ENCODE results near the gene RPA3. TPM values are rescaled to one million over a fixed set of nuclear protein-coding genes. Genes with fewer than 3 reads are reported as not detected.

Gene RPA3
- total RNA-seq, 1 experiment from 2014 or later: 44.2 TPM

DNA sequence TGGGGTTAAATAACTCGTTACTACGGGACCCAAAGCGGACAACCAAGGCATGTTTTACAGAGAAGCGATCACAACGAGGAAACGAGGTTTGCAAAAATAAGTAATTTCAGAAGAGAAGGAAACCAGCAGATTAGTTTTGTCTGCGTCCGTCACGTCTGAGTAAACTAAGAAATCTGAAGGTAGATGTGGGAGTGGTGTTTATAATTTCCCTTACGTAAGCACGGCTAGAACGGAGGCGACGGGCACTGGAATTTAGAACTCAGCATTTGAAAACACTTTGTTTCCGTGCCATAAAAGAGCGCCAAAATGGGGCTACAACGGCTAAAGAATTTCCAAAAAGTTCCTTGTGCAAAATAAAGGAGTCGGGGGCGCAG lies 78.6 kb downstream of the RPA3 start:
- TF ChIP-seq, protein P1, sequence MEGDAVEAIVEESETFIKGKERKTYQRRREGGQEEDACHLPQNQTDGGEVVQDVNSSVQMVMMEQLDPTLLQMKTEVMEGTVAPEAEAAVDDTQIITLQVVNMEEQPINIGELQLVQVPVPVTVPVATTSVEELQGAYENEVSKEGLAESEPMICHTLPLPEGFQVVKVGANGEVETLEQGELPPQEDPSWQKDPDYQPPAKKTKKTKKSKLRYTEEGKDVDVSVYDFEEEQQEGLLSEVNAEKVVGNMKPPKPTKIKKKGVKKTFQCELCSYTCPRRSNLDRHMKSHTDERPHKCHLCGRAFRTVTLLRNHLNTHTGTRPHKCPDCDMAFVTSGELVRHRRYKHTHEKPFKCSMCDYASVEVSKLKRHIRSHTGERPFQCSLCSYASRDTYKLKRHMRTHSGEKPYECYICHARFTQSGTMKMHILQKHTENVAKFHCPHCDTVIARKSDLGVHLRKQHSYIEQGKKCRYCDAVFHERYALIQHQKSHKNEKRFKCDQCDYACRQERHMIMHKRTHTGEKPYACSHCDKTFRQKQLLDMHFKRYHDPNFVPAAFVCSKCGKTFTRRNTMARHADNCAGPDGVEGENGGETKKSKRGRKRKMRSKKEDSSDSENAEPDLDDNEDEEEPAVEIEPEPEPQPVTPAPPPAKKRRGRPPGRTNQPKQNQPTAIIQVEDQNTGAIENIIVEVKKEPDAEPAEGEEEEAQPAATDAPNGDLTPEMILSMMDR (IDR thresholded peaks at IDR 0.05; ENCODE audit: unreplicated experiment): no peak
- DNase-seq (ENCODE audit: unreplicated experiment): peak; percentile 32
- Mint-ChIP-seq H3K27me3 (ENCODE audit: insufficient read depth, unreplicated experiment) (no peaks in the 10 kb centered on the region), H3K9me3 (ENCODE audit: unreplicated experiment) (no peaks in the 10 kb centered on the region), H3K4me3 (ENCODE audit: unreplicated experiment) (peak overlapping the region; percentile 96), H3K36me3 (ENCODE audit: insufficient read depth, unreplicated experiment) (peaks cover 24% of the 10 kb centered on the region), H3K27ac (ENCODE audit: low read depth, unreplicated experiment) (peak overlapping the region; percentile 97), H3K4me1 (ENCODE audit: insufficient read depth, unreplicated experiment) (peaks cover 21% of the 10 kb centered on the region)
- TSS peak; percentile 67 for BruUV-seq (replicated peaks)
- ChIA-PET POLR2A (interaction anchor here (0.6 to 4.9 kb wide), 33 partner anchors 11 to 623 kb away, joined by 3 to 39 read pairs (median 6); partner anchors contain the start of genes GLCCI1, ICA1 and RPA3), CTCF (interaction anchor here (0.6 to 2.7 kb wide), 8 partner anchors 42 to 577 kb away, joined by 3 to 11 read pairs (median 4); no protein-coding TSS in a partner anchor)
- intact Hi-C loops (cut with micrococcal nuclease): loop anchor here (1.0 kb wide), 2 partner anchors 122 to 550 kb away; no protein-coding TSS in a partner anchor

DNA sequence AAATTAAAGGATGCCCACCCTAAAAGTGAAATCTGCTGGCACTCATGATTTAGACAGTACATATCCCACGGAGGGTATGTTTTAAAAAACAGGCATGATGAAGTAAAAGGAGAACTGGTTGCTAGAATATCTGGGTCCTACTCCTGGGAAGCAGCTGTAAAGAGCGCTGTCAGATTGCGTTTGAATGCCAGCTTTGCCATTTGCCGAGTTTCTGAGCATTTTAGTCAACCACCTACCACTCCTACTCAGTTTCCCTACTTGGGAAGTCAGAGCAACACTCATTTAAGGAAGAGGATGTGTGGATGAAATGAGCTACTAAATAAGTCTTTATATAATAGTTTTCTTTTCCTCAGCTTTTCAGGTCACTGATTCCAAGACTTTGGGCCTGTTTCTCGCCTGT lies 79.0 kb downstream of the RPA3 start:
- Mint-ChIP-seq H3K27me3 (ENCODE audit: insufficient read depth, unreplicated experiment) (no peaks in the 10 kb centered on the region), H3K4me1 (ENCODE audit: insufficient read depth, unreplicated experiment) (peaks cover 18% of the 10 kb centered on the region), H3K27ac (ENCODE audit: low read depth, unreplicated experiment) (peak overlapping the region; percentile 97), H3K9me3 (ENCODE audit: unreplicated experiment) (no peaks in the 10 kb centered on the region), H3K36me3 (ENCODE audit: insufficient read depth, unreplicated experiment) (peaks cover 25% of the 10 kb centered on the region), H3K4me3 (ENCODE audit: unreplicated experiment) (peak overlapping the region; percentile 96)
- no TSS peak for BruUV-seq (replicated peaks)
- no peak for DNase-seq (ENCODE audit: unreplicated experiment)
- intact Hi-C loops (cut with micrococcal nuclease): no loop called here
- POLR2A ChIA-PET: interaction anchor here (0.6 to 4.4 kb wide), 15 partner anchors 40 to 577 kb away, joined by 3 to 39 read pairs (median 10); partner anchors contain the start of gene GLCCI1
- TF ChIP-seq, protein P1 (IDR thresholded peaks at IDR 0.05; ENCODE audit: unreplicated experiment): no peak
- CTCF ChIA-PET: interaction anchor here (0.7 to 2.7 kb wide), 4 partner anchors 42 to 431 kb away, joined by 3 to 11 read pairs (median 7); no protein-coding TSS in a partner anchor

DNA sequence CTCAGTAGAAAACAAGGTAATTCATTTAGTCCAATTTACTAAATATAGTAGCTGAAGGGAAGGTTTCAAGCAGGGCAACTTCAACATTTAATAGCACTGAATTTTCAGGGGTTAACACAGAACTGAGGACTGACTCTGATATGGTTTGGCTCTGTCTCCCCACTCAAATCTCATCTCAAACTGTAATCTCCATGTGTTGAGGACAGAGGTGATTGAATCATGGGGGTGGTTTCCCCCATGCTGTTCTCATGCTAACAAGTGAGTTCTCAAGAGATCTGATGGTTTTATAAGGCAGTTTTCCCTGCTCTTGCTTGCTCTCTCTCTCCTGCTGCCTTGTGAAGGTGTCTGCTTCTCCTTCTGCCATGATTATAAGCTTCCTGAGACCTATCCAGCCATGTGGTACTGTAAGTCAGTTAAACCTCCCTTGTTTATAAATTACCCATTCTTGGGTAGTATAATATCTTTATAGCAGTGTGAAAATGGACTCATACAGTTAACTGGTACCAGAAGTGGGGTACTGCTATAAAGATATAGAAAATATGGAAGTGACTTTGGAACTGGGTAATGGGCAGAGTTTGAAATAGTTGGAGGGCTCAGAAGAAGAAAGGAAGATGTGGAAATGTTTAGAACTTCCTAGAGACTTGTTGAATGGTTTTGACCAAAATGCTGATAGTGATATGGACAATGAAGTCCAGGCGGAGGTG lies 87.6 kb downstream of the RPA3 start:
- ChIA-PET CTCF (no interaction called here), POLR2A (no interaction called here)
- H3K36me3 Mint-ChIP-seq (ENCODE audit: insufficient read depth, unreplicated experiment): peaks cover 6% of the 10 kb centered on the region
- H3K4me1 Mint-ChIP-seq (ENCODE audit: insufficient read depth, unreplicated experiment): no peaks in the 10 kb centered on the region
- BruUV-seq (replicated peaks): no TSS peak
- no peak overlapping the region for H3K4me3 Mint-ChIP-seq (ENCODE audit: unreplicated experiment)
- peaks cover 21% of the 10 kb centered on the region for H3K9me3 Mint-ChIP-seq (ENCODE audit: unreplicated experiment)
- TF ChIP-seq, protein P1 (IDR thresholded peaks at IDR 0.05; ENCODE audit: unreplicated experiment): no peak
- no peak overlapping the region for H3K27ac Mint-ChIP-seq (ENCODE audit: low read depth, unreplicated experiment)
- DNase-seq (ENCODE audit: unreplicated experiment): no peak
- intact Hi-C loops (cut with micrococcal nuclease): no loop called here
- H3K27me3 Mint-ChIP-seq (ENCODE audit: insufficient read depth, unreplicated experiment): no peaks in the 10 kb centered on the region

DNA sequence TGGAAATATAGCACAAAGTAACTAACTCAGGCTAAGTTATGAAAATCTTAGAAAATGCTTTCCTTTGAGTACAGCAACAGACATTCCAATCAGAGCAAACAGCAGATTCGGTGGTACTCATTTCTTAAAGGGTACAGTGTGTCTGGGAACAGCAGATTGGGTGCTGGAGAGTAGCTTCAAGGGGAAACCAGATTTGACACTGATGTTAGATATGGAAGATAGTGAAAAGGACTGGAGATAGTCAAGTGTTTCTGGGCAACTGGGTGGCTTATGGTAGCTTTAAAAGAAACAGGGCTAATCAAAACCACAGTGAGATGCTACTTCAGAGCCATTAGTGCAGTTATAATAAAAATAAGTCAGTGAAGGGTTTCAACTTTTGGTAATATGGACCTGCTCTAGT lies 89.9 kb downstream of the RPA3 start:
- intact Hi-C loops (cut with micrococcal nuclease): no loop called here
- no peaks in the 10 kb centered on the region for H3K4me1 Mint-ChIP-seq (ENCODE audit: insufficient read depth, unreplicated experiment)
- H3K27ac Mint-ChIP-seq (ENCODE audit: low read depth, unreplicated experiment): no peak overlapping the region
- no peak for DNase-seq (ENCODE audit: unreplicated experiment)
- BruUV-seq (replicated peaks): no TSS peak
- H3K4me3 Mint-ChIP-seq (ENCODE audit: unreplicated experiment): no peak overlapping the region
- H3K27me3 Mint-ChIP-seq (ENCODE audit: insufficient read depth, unreplicated experiment): no peaks in the 10 kb centered on the region
- peaks cover 28% of the 10 kb centered on the region for H3K9me3 Mint-ChIP-seq (ENCODE audit: unreplicated experiment)
- ChIA-PET POLR2A (interaction anchor here (0.6 kb wide), 1 partner anchor 555 kb away, joined by 3 read pairs; no protein-coding TSS in a partner anchor), CTCF (no interaction called here)
- TF ChIP-seq, protein P1 (IDR thresholded peaks at IDR 0.05; ENCODE audit: unreplicated experiment): no peak
- no peaks in the 10 kb centered on the region for H3K36me3 Mint-ChIP-seq (ENCODE audit: insufficient read depth, unreplicated experiment)

Data from MCF 10A (cell line).